Measurements from ENCODE around the gene CD1E. TPM values are rescaled to one million over a fixed set of nuclear protein-coding genes. Genes with fewer than 3 reads are reported as not detected.

Gene CD1E
- total and polyA plus RNA-seq, 7 donors, result 0.50 to 2.3 (median 0.71) TPM; not detected in 4

GRCh38 chr1:158374860-158375259 lies 21.2 kb downstream of the CD1E start:
- Histone ChIP-seq H3K36me3 (no peaks in the 10 kb centered on the region), H3K9me3 (peaks cover 0 to 5% (median 2%) of the 10 kb centered on the region in 4 donors), H3K27me3 (no peaks in the 10 kb centered on the region), H3K4me1 (no peaks in the 10 kb centered on the region), H3K27ac (no peak overlapping the region), H3K4me3 (no peak overlapping the region)
- TF ChIP-seq POLR2AphosphoS5 (IDR thresholded peaks at IDR 0.05) (no peak), EP300 (IDR thresholded peaks at IDR 0.05) (no peak), CTCF (IDR thresholded peaks at IDR 0.05) (no peak), POLR2A (IDR thresholded peaks at IDR 0.05) (no peak)
- intact Hi-C loops (cut with DNase I), result no loop called here
- WGBS, 2 donors, result 55 to 77% methylated on average over 1 of the region's 1 CpG
- no peak for DNase-seq

- Histone ChIP-seq H3K36me3 (no peaks in the 10 kb centered on the region), H3K27ac (no peak overlapping the region), H3K4me3 (no peak overlapping the region), H3K9me3 (no peaks in the 10 kb centered on the region), H3K4me1 (no peaks in the 10 kb centered on the region), H3K27me3 (peaks cover 0 to 5% (median 0%) of the 10 kb centered on the region in 3 donors)
- 36 to 48% methylated on average over 1 of the region's 1 CpG for WGBS, 2 donors
- intact Hi-C loops (cut with DNase I), result no loop called here
- no peak for DNase-seq
- TF ChIP-seq CTCF (IDR thresholded peaks at IDR 0.05), result no peak
- TF ChIP-seq EP300 (IDR thresholded peaks at IDR 0.05), result no peak
- TF ChIP-seq POLR2A (IDR thresholded peaks at IDR 0.05), result no peak
These were observed 36.6 kb downstream of the CD1E start for GRCh38 chr1:158390331-158390730.

GRCh38 chr1:158391099-158391498 lies 37.4 kb downstream of the CD1E start:
- DNase-seq, result no peak
- no peak overlapping the region for H3K4me3 ChIP-seq
- H3K9me3 ChIP-seq, result no peaks in the 10 kb centered on the region
- H3K27me3 ChIP-seq, result peaks cover 0 to 5% (median 0%) of the 10 kb centered on the region in 3 donors
- intact Hi-C loops (cut with DNase I), result no loop called here
- H3K27ac ChIP-seq, result no peak overlapping the region
- TF ChIP-seq POLR2AphosphoS5 (IDR thresholded peaks at IDR 0.05) (no peak), CTCF (IDR thresholded peaks at IDR 0.05) (no peak), EP300 (IDR thresholded peaks at IDR 0.05) (no peak), POLR2A (IDR thresholded peaks at IDR 0.05) (no peak)
- H3K4me1 ChIP-seq, result no peaks in the 10 kb centered on the region
- H3K36me3 ChIP-seq, result no peaks in the 10 kb centered on the region

GRCh38 chr1:158393476-158393875 lies 39.8 kb downstream of the CD1E start:
- H3K27me3 ChIP-seq, result peaks cover 0 to 5% (median 0%) of the 10 kb centered on the region in 3 donors
- WGBS, 2 donors, result 92 to 93% methylated on average over 5 of the region's 5 CpGs
- intact Hi-C loops (cut with DNase I), result no loop called here
- DNase-seq, result no peak
- no peak overlapping the region for H3K4me3 ChIP-seq
- TF ChIP-seq POLR2A (IDR thresholded peaks at IDR 0.05), result no peak
- no peak for TF ChIP-seq EP300 (IDR thresholded peaks at IDR 0.05)
- TF ChIP-seq POLR2AphosphoS5 (IDR thresholded peaks at IDR 0.05), result no peak
- TF ChIP-seq CTCF (IDR thresholded peaks at IDR 0.05), result no peak
- H3K4me1 ChIP-seq, result no peaks in the 10 kb centered on the region
- H3K27ac ChIP-seq, result no peak overlapping the region
- H3K36me3 ChIP-seq, result no peaks in the 10 kb centered on the region
- H3K9me3 ChIP-seq, result no peaks in the 10 kb centered on the region

GRCh38 chr1:158396646-158397045 lies 43.0 kb downstream of the CD1E start:
- Histone ChIP-seq H3K36me3 (no peaks in the 10 kb centered on the region), H3K4me1 (no peaks in the 10 kb centered on the region), H3K27ac (no peak overlapping the region), H3K4me3 (no peak overlapping the region), H3K9me3 (no peaks in the 10 kb centered on the region), H3K27me3 (peaks cover 0 to 5% (median 0%) of the 10 kb centered on the region in 3 donors)
- no peak for DNase-seq
- TF ChIP-seq POLR2AphosphoS5 (IDR thresholded peaks at IDR 0.05), result no peak
- intact Hi-C loops (cut with DNase I), result no loop called here
- WGBS, 2 donors, result 81 to 90% methylated on average over 3 of the region's 3 CpGs
